HepG2 (cell line): ENCODE results near the gene SCAI. TPM values are rescaled to one million over a fixed set of nuclear protein-coding genes. Genes with fewer than 3 reads are reported as not detected.
"Not testable (repeated sequence)": the region's sequence is repeated elsewhere in the genome, so short reads cannot be mapped to it uniquely, and the experiment has no call there.

Source experiments
- ATAC-seq: fragments of 200-7000 bp; cut with Tn5 transposase; 3 replicates; pipeline ENCODE4 v1.9.1; 2020; ENCODE audit warnings: mild to moderate bottlenecking, moderate library complexity
- BruUV-seq: library from RNA; stranded (reverse); fragments of 400-500 nt; replicated peaks from 2 replicates; lab custom pipeline; 2021; lab: Mats Ljungman, UMichigan
- CTCF ChIA-PET: fragments of 300-600 bp; formaldehyde crosslinking; extraction: SDS; loops from one replicate; lab custom pipeline; 2021; ENCODE audit warnings: low total read pairs, inconsistent platforms, low intra/inter-chr PET ratio; lab: Yijun Ruan, JAX
- POLR2A ChIA-PET: fragments of 350-600 bp; sonication (Branson Sonifier 250); formaldehyde crosslinking; loops from one replicate; lab custom pipeline; 2020; ENCODE audit warnings: antibody characterized with exemption, inconsistent platforms; lab: Yijun Ruan, JAX
- DNase-seq: peaks from one replicate; pipeline ENCODE4 v3.0.0-alpha.2; 2015; ENCODE audit warnings: low spot score
- FAIRE-seq: peaks from 3 replicates; lab custom pipeline; 2011; peaks lifted over from hg19 to GRCh38; lab: Jason Lieb, UNC
- H2AFZ ChIP-seq: one replicate; pipeline ENCODE4 v1.6.1; 2011; ENCODE audit warnings: low read length, inconsistent platforms
- H3K27ac ChIP-seq: fragments of 300-600 bp; 3 replicates; pipeline ENCODE4 v1.8.0; 2011; ENCODE audit warnings: mixed run types, mild to moderate bottlenecking, mixed read lengths, low read length, inconsistent platforms; ENCODE audit not compliant: insufficient read depth; ENCODE audit errors: extremely low read length
- H3K27me3 ChIP-seq, 2 experiments: fragments of 200-600 bp in 1 of 2; 2 replicates in 1 of 2; 3 replicates in 1 of 2; pipeline versions ENCODE4 v1.6.0 to v1.8.0; 2011; ENCODE audit warnings: low read length in 2 of 2, mild to moderate bottlenecking in 2 of 2, moderate library complexity in 2 of 2, inconsistent platforms in 1 of 2; ENCODE audit not compliant: insufficient read depth in 2 of 2, control insufficient read depth in 1 of 2
- H3K36me3 ChIP-seq, 2 experiments: fragments of 200-600 bp in 1 of 2; replicated peaks in 1 of 2; 2 replicates in 1 of 2; 3 replicates in 1 of 2; pipeline versions ENCODE4 v1.5.1 to v1.8.0; 2011; ENCODE audit warnings: low read length in 2 of 2, inconsistent platforms in 1 of 2; ENCODE audit not compliant: insufficient read depth in 2 of 2, control insufficient read depth in 1 of 2
- H3K4me1 ChIP-seq: 2 replicates; pipeline ENCODE4 v1.5.1; 2012; ENCODE audit warnings: low read length, inconsistent platforms; ENCODE audit not compliant: insufficient read depth
- H3K4me2 ChIP-seq: 2 replicates; pipeline ENCODE4 v1.6.0; 2011; ENCODE audit warnings: low read depth, low read length, inconsistent platforms
- H3K4me3 ChIP-seq, 3 experiments: fragments of 200-600 bp in 1 of 3; sonication (generic), shearing (Covaris generic) in 1 of 3; replicated peaks in 1 of 3; 2 replicates each; pipeline ENCODE4 v1.5.1; 2011 to 2016; ENCODE audit warnings: low read length in 3 of 3, inconsistent platforms in 2 of 3, low read depth in 2 of 3, mild to moderate bottlenecking in 2 of 3, control low read depth in 1 of 3, mixed read lengths in 1 of 3; ENCODE audit not compliant: insufficient read depth in 1 of 3
- H3K79me2 ChIP-seq: one replicate; pipeline ENCODE4 v1.6.1; 2011; ENCODE audit warnings: low read length, inconsistent platforms; ENCODE audit not compliant: insufficient read depth
- H3K9ac ChIP-seq: 2 replicates; pipeline ENCODE4 v1.6.0; 2011; ENCODE audit warnings: mild to moderate bottlenecking, low read depth, low read length, inconsistent platforms; ENCODE audit not compliant: insufficient read depth
- H3K9me3 ChIP-seq: 2 replicates; pipeline ENCODE4 v1.5.1; 2012; ENCODE audit warnings: mild to moderate bottlenecking, low read length
- H4K20me1 ChIP-seq: 2 replicates; pipeline ENCODE4 v1.6.0; 2011; ENCODE audit warnings: inconsistent platforms, mild to moderate bottlenecking, low read length, moderate library complexity; ENCODE audit not compliant: insufficient read depth
- MNT ChIP-seq: fragments of 450-650 bp; IDR thresholded peaks from 2 replicates; pipeline ENCODE4 v1.6.1; 2016
- ZNF121 ChIP-seq: sonication (generic); formaldehyde crosslinking; IDR thresholded peaks from 2 replicates; pipeline ENCODE4 v1.5.0; 2020; ENCODE audit warnings: mild to moderate bottlenecking, missing genetic modification reagents
- ZSCAN22 ChIP-seq: sonication (generic); formaldehyde crosslinking; IDR thresholded peaks from 2 replicates; pipeline ENCODE4 v1.4.0; 2020; ENCODE audit warnings: mild to moderate bottlenecking, missing genetic modification reagents
- WGBS: methylation state at CpG from one replicate; pipeline ENCODE4 v1.1.6; 2017; ENCODE audit warnings: low lambda C conversion rate; 5-methylcytosine and 5-hydroxymethylcytosine counted together
- in situ Hi-C: cut with HindIII; loops from 2 replicates; pipeline ENCODE4 v1.10.0; 2017; ENCODE audit warnings: low pct_unique_long_range_greater_than_20kb; ENCODE audit not compliant: extremely low pct_ligation_motif_present
- intact Hi-C: fragments of 100-400 bp; cut with micrococcal nuclease; formaldehyde crosslinking; loops from one replicate; pipeline ENCODE4 v1.10.0; 2022; ENCODE audit not compliant: unreplicated experiment
- polyA plus RNA-seq, 8 experiments: library from polyadenylated mRNA; depleted of rRNA in 3 of 8; stranded (reverse) in 7 of 8; unstranded in 1 of 8; fragments of >200 nt; fragmentation: Illumina TruSeq in 4 of 8; extraction: Trizol in 4 of 8; gene quantifications; 2 replicates each; pipeline versions ENCODE4 v1.2.1 to v1.2.3, GENCODE V29; 2011 to 2016; ENCODE audit warnings: low read depth in 4 of 8, missing spikeins in 1 of 8, mixed read lengths in 1 of 8; ENCODE audit not compliant: insufficient read depth in 1 of 8
- total RNA-seq, 5 experiments: library from RNA; depleted of rRNA; stranded (reverse); fragments of >200 nt; fragmentation: Illumina TruSeq; extraction: Trizol; gene quantifications; 2 replicates each; pipeline ENCODE4 v1.2.3, GENCODE V29; 2016; ENCODE audit warnings: low read depth in 1 of 5
- TF ChIP-seq, protein P1 (sequence below): sonication (generic); formaldehyde crosslinking; IDR thresholded peaks from 2 replicates; pipeline ENCODE4 v1.4.0; 2020; ENCODE audit warnings: low read depth, mild to moderate bottlenecking, missing genetic modification reagents

Gene SCAI
- total and polyA plus RNA-seq, 2 of the 13 experiments (the other 11 are each of a cell fraction or from before 2014, with no cell fraction given): 4.4 to 8.4 TPM

DNA sequence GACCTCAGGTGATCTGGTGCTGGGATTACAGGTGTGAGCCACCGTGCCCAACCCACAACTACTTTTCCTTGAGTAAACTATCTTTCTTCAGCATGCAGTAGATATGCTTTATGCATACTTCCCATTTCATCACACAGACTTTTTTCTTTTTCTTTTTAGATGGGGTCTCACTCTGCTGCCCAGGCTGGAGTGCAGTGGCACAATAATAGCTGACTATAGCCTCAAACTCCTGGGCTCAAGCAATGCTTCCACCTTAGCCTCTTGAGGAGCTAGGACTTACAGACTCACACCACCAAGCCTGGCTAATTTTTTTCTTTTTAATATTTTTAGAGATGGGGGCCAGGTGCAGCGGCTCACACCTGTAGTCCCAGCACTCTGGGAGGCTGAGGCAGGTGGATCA, 23.4 kb upstream of the SCAI start:
- H3K4me1 ChIP-seq: peaks cover 4% of the 10 kb centered on the region; the same call in 1 of the 2 replicates
- H3K79me2 ChIP-seq: no peaks in the 10 kb centered on the region
- no peaks in the 10 kb centered on the region for H3K9me3 ChIP-seq
- H3K4me2 ChIP-seq: no peak overlapping the region
- no peak for TF ChIP-seq MNT
- TF ChIP-seq, protein P1, sequence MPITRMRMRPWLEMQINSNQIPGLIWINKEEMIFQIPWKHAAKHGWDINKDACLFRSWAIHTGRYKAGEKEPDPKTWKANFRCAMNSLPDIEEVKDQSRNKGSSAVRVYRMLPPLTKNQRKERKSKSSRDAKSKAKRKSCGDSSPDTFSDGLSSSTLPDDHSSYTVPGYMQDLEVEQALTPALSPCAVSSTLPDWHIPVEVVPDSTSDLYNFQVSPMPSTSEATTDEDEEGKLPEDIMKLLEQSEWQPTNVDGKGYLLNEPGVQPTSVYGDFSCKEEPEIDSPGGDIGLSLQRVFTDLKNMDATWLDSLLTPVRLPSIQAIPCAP: no peak
- no peak for TF ChIP-seq ZSCAN22 (CRISPR knock-in tag)
- 0 out of 2 replicates have a peak, but pooled peaks have one; percentile 30 for TF ChIP-seq ZNF121 (CRISPR knock-in tag)
- no peak for DNase-seq
- no peaks in the 10 kb centered on the region for H4K20me1 ChIP-seq
- CTCF ChIA-PET: no interaction called here
- POLR2A ChIA-PET: no interaction called here
- H3K27me3 ChIP-seq: no peaks in the 10 kb centered on the region
- H3K9ac ChIP-seq: no peak overlapping the region
- H2AFZ ChIP-seq: no peak overlapping the region
- ATAC-seq: no peak
- 75% methylated on average over 2 of the region's 2 CpGs for WGBS
- no peak for FAIRE-seq
- in situ Hi-C loops: no loop called here
- H3K4me3 ChIP-seq: no peak overlapping the region
- no TSS peak for BruUV-seq
- intact Hi-C loops: no loop called here
- H3K27ac ChIP-seq: no peak overlapping the region
- peaks cover 0 to 13% of the 10 kb centered on the region in 2 experiments; a peak in 1 of 5 replicates for H3K36me3 ChIP-seq

GRCh38 chr9:125162891-125163290, 19.6 kb upstream of the SCAI start:
- H3K27ac ChIP-seq, in situ Hi-C loops, POLR2A ChIA-PET, BruUV-seq, DNase-seq, FAIRE-seq, H3K4me3 ChIP-seq, ATAC-seq, CTCF ChIA-PET, H3K9ac ChIP-seq, H2AFZ ChIP-seq, H3K36me3 ChIP-seq, intact Hi-C loops, H3K9me3 ChIP-seq, H3K79me2 ChIP-seq, H4K20me1 ChIP-seq, H3K4me2 ChIP-seq, H3K27me3 ChIP-seq, H3K4me1 ChIP-seq: not testable (repeated sequence)
- 97% methylated on average over 6 of the region's 6 CpGs for WGBS
